G401 (cell line): ENCODE results near the gene NDRG4. TPM values are rescaled to one million over a fixed set of nuclear protein-coding genes. Genes with fewer than 3 reads are reported as not detected.
A peak's percentile ranks its signal among the peaks of the same experiment; 100 is the strongest.

Experiments used
- DNase-seq: peaks from one replicate; pipeline ENCODE4 v3.0.0-alpha.2; 2015; ENCODE audit warnings: low spot score
- in situ Hi-C: cut with HindIII; loops from 2 replicates; pipeline ENCODE4 v1.10.0; 2016; ENCODE audit warnings: low sequenced_read_pairs, mixed read lengths
- total RNA-seq: library from RNA; depleted of rRNA; stranded (reverse); fragments of >200 nt; shearing (Covaris generic); gene quantifications from 2 replicates; pipeline ENCODE4 v1.2.3, GENCODE V29; 2014

The NDRG4 gene
- total RNA-seq, 1 experiment from 2014 or later, result 9.5 TPM

DNA sequence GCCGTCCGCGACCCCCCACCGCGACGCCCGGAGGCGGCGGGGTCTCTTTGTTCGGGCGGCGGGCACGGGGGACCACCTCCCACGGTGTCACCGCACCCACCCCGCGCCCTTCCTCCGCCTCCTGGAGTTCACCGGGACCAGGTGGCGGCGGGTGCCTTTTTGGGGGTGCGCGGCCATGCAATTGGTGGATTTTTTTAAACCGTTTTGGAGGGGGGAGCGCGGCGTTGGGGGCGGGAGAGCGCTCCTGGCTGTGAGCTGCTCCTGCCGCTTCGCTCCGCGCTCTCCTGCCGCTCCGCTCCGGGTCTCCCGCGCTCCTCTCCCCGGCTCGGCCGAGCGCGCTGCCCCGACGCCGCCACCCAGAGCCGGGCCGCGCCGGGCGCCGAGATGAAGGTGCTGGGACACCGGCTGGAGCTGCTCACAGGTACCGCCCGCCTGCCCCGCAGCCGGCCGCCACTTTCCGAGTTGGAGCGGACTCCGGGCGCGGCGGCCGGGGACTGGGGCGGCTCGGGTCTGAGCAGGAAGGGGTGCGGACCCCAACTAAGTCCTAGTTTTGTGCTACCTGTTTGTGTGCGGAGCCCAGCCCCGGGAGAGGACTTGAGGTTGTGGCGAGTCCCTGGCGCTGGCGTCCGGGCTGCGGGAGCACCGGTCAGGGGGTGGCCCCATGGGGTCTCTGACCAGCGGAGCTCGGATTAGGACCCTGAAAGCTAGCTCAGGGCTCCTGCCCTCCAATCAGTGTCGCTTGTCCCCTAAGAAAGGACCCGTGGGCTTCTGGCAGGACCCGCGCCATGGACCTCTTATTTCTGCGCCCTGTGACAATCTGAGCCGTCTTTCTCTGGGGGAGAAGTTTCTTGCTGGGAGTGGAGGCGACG lies 35.7 kb upstream of the NDRG4 start:
- in situ Hi-C loops, result no loop called here
- peak; percentile 88 for DNase-seq

DNA sequence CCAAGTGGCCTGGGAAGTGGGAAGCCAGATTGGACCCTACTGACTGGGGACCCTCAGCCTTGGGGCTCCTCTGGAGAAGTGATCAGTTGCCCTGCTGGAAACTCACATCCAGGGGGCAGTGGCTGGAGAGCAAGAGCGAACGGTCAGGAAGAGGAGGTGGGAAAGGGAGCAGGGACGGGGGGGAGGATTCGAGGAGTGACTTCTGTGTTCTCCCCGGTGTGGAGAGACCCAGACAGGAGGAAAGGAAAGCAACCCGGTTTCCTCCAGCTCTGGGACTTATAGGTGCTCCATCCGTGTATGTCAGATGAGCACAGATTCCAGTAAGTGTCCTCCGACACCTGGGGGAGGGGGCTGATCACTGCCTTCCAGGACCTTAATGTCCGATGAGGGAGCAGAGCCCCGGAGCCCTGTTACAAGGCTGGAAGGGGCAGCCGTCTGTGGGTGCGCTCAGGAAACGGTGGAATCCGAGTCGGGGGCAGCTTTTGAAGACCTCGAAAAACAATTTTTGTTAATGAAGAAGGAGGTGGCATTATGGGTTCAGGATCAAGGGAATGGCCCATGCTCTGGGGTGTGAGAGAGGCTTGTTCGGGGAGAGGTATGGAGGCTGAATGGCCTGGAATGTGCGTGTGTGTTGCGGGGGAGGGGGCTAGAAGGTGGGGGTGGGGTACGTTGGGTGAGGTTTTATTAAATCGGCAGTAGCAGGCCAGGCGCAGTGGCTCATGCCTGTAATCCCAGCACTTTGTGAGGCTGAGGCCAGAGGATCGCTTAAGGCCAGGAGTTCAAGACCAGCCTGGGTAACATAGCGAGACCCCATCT lies 34.8 kb upstream of the NDRG4 start:
- peak; percentile 75 for DNase-seq
- in situ Hi-C loops, result no loop called here

DNA sequence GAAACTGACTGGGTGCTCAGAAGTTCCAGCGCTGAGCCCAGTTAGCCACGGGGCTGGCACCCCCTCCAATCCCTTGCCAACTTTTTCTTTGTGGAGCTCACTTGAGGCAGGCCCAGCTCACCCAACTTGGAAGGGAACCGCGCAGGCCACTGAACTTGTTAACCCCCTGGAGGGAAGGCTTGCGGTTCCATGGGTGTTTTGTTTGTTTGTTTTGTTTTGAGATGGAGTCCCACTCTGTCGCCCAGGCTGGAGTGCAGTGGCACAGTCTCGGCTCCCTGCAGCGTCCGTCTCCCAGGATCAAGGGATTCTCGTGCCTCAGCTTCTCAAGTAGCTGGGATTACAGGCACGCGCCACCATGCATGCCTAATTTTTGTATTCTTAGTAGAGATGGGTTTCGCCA lies 34.1 kb upstream of the NDRG4 start:
- in situ Hi-C loops, result no loop called here

DNA sequence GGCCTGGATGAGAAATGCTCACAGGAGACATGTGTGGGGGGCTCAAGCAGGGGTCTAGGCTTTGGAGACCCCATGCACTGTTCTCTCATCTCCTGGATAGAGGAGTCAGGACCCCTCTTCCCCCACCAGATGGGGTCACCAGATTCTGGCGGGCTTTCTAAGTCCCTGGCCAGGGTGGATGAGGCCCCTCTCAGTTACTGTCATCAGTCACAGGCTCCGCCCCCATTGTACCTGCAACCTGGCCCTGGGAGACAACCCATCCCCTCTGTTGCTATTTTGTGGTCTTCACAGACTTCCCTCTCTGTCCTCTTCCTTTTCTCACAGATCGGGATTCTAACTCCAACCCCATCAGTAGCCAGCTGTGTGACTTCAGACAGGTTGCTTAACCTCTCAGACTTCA lies 33.5 kb upstream of the NDRG4 start:
- DNase-seq, result peak; percentile 33
- in situ Hi-C loops, result no loop called here

More for the DNA sequence above, 34.1 kb upstream of the NDRG4 start:
- no peak for DNase-seq

DNA sequence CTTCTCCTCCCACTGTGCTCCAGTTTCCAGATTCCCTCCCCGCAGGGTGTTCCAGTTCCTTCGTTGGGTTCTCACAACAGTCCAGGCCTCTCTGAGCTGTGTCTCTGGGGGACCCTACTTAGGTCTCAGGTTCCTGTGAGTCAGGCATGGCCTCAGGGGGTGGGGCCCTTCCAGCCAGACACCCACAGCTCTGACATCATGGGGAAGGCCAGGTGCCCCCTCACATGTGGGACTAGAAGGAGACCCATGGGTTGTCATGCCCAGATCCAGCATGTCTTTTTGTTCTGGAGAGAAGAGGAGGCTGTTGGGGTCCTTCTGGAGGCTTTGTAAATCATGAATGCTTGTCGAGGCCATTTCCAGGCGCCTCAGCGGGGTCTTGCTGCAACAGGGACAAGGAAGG lies 32.0 kb upstream of the NDRG4 start:
- in situ Hi-C loops, result no loop called here

DNA sequence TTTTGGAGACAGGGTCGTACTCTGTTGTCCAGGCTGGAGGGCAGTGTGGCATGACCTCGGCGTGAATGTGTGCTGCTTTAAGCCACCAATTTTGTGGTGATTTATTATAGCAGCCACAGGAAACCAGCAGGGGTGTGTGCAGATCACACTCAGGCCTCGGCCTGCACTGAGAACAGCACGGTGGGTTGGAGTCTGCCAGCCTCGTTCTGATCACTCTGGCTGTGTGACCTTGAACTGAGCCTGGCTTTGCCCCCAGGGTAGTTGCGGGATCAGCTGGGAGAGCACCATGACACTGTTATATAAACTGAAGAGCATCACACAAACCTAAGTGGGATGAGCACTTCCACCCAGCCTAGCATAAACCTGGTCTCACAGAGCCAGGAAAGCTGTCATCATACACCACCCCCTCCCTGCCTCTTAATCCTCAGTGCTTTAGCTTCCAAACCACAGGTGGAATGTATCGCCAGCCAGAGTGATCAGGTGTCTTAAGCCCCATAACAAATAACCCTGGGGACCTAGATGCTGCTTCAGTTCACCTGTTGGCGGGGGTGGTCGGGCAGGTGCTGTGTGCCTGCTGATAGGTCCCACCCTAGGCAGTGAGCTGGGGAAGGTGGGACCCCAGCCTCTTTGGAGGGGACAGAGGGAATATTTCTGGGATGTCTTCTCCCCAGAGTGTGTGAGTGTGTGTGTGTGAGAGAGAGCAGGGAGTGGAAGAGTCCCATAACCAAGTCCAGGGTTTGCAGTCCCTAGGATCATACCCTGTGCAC lies 28.6 kb upstream of the NDRG4 start:
- in situ Hi-C loops, result no loop called here
- peak; percentile 51 for DNase-seq

More for the DNA sequence above, 32.0 kb upstream of the NDRG4 start:
- no peak for DNase-seq

DNA sequence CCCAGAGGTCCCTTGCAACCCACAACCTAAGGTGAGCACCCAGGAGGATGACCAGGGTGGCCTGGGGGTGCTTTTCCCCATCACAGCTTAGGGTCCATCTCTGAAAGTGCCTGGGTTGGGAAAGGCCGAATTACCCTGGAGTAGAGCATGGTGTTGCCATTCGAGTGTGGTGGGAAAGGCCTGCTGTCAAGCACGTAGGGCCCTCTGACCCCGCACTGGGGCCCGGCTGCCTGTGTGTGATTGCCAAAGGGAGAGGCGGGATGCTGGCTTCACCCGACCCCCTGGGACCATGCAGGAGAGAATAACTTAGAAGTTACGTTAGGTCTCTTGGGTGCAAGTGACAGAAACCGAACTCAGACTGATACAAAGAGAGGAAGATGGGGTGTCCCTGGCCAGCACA lies 27.7 kb upstream of the NDRG4 start:
- DNase-seq, result no peak
- in situ Hi-C loops, result no loop called here

DNA sequence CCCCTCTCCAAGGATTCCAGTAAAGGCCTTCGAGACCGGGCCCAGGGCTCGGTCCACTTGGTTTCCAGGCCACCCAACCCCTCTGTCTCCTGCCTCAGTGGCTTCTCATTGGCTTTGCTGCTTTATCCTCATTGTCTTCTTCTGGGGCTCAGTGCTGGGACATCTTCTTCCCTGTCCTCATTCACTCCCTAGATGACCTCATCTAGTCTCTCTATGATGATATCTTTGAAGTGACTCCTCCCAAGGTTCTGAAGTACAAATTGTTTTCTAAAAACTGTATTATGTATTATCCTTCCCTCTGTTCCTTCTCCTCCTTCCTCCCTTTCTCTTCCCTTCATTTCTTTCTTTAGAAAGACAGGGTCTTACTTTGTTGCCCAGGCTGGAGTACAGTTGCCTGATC lies 27.1 kb upstream of the NDRG4 start:
- DNase-seq, result no peak
- in situ Hi-C loops, result no loop called here

DNA sequence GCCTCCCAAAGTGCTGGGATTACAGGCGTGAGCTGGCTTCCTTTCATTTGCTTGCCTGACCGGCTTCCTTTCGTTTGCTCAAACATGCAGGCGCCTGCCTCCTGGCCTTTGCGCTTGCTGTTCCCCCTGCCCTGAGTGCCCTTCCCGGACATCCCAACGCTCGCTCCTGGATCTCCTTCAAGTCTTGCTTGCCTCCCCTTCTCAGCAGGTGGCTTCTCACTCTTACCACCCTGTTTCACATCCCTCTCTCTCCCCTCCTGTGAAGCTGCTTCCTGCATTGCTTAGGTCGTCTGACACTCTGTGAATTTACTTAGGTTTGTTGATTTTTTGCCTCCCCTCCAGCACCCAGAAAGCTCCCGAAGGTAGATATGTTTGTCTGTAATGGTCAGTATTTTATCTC lies 25.6 kb upstream of the NDRG4 start:
- DNase-seq, result no peak
- in situ Hi-C loops, result no loop called here

DNA sequence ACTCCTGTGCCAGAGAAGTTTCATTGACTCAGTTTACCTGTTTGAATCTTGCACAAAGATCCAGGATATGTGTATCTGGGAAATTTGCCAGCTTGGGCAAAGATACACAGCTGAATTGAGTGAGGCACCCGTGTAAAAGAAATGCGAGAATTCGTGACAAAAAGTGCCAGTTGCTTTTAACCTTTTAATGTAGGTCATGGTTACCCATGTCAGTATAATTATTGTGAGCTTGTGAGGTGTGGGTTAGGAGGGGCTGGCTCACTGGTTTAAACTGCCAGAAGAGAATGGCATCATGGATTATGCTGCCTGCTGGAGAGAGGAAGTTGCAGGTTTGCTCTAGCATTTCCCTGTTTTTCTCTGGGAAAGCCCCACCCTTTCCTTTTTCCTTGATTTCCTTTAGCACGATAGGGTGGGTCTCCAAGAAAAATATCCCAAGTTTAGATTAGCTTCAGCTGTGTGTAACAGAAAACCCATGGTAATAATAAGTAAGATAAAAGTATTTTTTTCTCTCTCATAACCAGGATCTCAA lies 24.8 kb upstream of the NDRG4 start:
- no peak for DNase-seq
- in situ Hi-C loops, result no loop called here

DNA sequence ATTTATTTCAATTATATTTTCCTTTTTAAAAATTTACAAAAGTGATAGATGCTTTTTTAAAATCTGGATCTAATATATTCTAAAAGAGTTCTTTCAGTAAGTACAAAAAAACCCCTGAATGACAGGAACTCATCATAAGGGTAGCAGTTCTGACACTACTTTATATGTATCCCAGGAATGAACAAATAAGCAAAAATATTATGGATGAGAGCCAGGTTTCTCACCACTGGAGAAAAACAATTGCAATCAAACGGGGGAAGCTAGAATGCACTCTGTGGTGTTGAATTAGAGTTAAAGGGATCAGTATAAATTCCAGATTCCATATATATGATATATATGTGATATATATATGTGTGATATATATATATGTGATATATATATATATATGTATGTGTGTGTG lies 23.2 kb upstream of the NDRG4 start:
- in situ Hi-C loops, result no loop called here
- no peak for DNase-seq

DNA sequence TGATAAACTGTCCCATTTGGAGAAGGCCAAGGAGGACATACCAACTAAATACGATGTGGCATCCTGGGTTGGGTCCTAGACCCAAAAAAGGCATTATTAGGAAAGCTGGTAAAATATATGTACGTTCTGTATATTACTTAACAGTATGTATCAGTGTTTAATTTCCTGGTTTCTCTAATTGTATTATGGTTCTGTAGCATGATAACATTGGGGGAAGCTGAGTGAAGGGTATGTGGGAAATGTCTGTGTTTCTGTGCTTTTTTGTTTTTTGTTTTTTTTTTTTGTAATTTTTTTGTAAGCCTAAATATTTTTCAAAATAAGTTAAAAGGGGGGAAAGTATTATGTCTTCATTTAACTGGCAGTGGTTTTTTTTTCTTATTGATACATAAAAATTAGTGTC lies 21.5 kb upstream of the NDRG4 start:
- DNase-seq, result no peak
- in situ Hi-C loops, result no loop called here

DNA sequence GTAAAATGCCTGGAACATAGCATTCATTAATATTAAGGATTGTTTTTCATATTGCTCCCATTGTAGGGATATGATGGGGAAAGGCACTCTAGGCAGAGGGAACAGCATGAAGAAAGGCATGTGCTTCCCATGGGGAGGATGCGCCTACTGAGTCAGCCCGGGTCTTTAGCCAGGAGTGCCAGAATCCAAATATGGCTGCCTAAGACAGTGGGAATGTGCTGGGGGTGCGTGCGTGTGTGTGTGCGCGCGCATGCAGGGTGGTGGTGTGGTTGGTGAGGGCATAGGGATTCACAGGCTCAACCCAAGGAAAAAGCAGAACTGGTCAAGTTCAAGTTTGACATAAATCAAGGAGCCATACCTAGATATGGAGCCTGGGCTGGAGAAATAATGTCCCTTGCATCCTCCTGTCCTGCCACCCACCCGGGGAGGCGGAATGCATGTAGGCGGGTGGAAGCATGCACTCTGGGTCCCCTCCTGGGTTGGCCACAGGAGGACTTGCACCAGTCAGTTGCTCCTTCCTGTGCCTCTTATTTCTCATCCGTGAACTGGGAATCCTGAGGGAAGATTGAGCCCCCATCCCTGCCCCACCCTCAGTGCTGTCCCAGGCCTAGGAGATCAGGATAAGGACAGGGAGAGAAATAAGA lies 18.6 kb upstream of the NDRG4 start:
- in situ Hi-C loops, result no loop called here
- DNase-seq, result no peak

DNA sequence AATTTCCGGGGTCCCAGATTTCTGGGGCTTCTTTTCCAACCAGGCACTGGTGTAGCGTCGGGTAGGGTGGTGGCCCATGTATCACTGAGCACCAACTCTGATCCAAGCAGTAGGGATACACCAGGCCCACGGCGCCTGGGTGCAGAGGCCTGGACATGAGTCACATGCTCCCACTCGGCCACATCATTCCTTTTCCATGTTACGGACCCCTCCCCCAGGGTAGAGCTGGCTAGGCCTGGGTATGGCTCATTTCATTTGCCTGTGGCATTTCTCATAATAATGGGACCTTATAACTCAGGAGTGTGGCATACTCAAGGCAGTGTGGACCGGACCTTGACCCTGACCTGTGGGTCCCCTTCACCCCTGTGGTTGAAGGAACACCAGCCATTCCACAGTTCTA lies 18.0 kb upstream of the NDRG4 start:
- in situ Hi-C loops, result no loop called here
- DNase-seq, result no peak

DNA sequence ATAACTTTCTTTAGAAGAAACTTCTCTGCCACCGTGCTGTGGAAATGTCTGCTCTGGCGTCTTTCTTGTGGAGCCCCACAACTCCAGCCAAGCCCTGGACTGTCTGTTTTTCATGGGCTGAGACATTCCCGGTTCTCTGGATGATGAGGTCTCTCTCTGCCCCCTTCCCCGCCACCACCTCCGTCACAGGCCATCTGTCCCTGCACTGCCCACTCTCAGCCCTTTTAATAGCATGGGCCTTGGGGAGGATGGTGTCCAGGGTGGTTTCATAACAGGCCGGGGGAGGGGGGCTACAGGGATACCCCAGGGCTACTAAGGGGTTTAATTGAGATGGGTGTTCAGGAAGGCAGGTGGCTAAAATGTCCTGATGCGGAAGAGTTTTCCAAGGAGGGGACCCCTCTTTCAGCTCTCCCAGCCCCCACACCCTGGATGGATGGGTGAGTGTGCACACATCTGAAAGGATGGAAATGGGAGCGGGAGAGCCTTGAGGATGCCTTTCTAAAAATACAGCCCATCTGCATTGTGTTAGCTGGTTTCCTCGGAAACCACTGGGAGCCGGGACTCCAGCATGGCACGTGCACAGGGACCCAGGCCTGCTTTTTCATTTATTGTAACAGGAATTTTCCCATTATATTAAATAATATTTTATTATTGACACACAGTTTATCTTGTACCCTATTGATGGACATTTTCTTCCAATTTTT lies 14.6 kb upstream of the NDRG4 start:
- in situ Hi-C loops, result no loop called here
- peak; percentile 32 for DNase-seq

DNA sequence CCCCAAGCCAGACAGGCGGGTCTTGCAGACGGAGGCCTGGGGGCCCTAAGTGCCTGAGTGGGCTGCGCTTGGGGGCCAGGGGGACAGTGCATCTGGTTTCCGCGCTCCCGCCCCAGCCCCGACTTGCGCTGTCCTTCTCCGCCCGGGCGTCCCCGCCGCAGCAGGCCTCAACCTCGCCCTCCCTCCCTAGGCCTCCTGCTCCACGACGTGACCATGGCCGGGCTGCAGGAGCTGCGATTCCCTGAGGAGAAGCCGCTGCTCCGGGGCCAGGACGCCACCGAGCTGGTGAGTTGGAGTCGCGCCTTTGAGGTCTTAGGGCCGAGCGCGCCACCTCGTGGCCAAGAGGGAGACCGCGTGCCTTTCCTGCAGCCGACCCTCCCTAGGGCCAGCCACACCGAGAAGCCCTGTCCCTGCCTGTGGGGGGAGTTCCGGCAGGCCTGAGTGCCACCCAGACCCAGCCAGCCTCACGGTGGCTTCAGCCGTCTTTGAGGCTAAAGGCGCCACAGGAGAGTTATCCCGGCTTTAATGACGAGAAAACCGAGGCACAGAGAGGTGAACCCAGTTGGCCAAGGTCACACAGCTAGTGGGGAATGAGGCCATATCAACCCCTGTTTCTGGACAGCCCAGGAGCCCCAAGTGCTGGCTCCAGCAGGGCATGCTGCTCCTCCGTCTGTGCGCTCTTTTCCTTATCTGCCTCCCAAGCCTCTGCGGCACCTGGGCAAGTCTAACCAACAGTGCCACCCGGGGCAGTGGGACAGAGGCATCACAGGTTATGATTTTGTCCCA lies 12.2 kb upstream of the NDRG4 start:
- in situ Hi-C loops, result no loop called here
- peak; percentile 90 for DNase-seq

DNA sequence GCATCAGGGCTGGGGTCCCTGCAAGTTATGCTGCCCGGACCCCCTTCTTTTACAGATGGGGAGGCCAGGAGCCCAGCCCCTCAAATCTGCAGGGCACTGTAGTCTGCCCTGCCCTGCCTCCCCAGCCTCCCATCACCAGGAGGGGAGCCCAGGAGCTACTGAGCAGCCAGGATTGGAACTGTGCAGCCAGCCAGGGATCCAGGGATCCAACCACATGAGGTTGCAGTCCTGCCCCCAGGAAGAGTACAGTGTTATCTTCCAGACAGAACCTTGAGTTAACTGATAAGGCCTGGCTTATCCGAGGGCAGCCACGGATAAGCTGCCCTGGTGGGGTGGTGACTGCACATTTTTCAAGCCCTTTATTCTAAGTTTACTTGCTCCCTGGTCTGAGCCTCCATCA lies 11.4 kb upstream of the NDRG4 start:
- no peak for DNase-seq
- in situ Hi-C loops, result no loop called here

DNA sequence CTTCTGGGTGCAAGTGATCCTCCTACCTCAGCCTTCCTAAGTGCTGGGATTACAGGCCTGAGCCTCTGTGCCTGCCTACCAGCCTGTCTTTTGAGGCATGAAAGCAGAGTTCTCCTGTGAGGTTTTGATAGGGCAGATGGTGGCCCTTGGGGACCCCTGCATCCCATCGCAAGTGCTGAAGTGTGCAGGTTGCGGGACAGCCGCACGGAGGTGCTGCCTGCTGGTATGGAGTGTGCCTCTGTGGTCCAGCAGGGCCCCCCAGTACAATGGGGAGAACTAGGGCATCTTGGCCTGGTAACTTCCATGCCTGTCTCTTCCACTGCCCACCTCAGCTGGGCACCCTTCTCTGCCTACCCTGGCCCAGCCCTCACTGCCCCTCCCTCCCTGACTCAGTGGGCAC lies 9.9 kb upstream of the NDRG4 start:
- DNase-seq, result no peak
- in situ Hi-C loops, result no loop called here
